Endothelial cell (in vitro differentiated cells): ENCODE results near the gene FIBP. TPM values are rescaled to one million over a fixed set of nuclear protein-coding genes. Genes with fewer than 3 reads are reported as not detected.

ENCODE experiments used
- DNase-seq: peaks from one replicate; pipeline ENCODE4 v3.0.0; 2021; ENCODE audit warnings: low spot score
- H3K27ac Mint-ChIP-seq: one replicate; pipeline ENCODE4 v1.8.0; 2021; ENCODE audit warnings: mixed read lengths, inconsistent platforms; ENCODE audit not compliant: unreplicated experiment
- H3K27me3 Mint-ChIP-seq: one replicate; pipeline ENCODE4 v1.8.0; 2021; ENCODE audit warnings: mild to moderate bottlenecking, moderate library complexity, mixed read lengths, inconsistent platforms; ENCODE audit not compliant: unreplicated experiment
- H3K36me3 Mint-ChIP-seq: one replicate; pipeline ENCODE4 v1.8.0; 2021; ENCODE audit warnings: mild to moderate bottlenecking, low read depth, mixed read lengths, inconsistent platforms; ENCODE audit not compliant: unreplicated experiment
- H3K4me1 Mint-ChIP-seq: one replicate; pipeline ENCODE4 v1.8.0; 2021; ENCODE audit warnings: mild to moderate bottlenecking, mixed read lengths, inconsistent platforms; ENCODE audit not compliant: unreplicated experiment
- H3K4me3 Mint-ChIP-seq: one replicate; pipeline ENCODE4 v1.8.0; 2021; ENCODE audit warnings: mild to moderate bottlenecking, mixed read lengths, inconsistent platforms; ENCODE audit not compliant: unreplicated experiment
- H3K9me3 Mint-ChIP-seq: one replicate; pipeline ENCODE4 v1.8.0; 2021; ENCODE audit warnings: mixed read lengths, inconsistent platforms; ENCODE audit not compliant: unreplicated experiment
- CTCF ChIP-seq: fragments of 200-600 bp; sonication (generic); IDR thresholded peaks from one replicate; pipeline ENCODE4 v1.5.0; 2021; ENCODE audit warnings: antibody characterized with exemption; ENCODE audit not compliant: unreplicated experiment
- total RNA-seq: library from RNA; stranded (reverse); fragmentation: NEBNext Ultra II Directional; extraction: Animal tissue kit (Norgen Biotek cat#: 25700); gene quantifications from one replicate; pipeline ENCODE4 v1.2.1, GENCODE V29; 2021; ENCODE audit not compliant: unreplicated experiment

FIBP gene
- total RNA-seq, 1 donor from 2014 or later: 75.6 TPM

DNA sequence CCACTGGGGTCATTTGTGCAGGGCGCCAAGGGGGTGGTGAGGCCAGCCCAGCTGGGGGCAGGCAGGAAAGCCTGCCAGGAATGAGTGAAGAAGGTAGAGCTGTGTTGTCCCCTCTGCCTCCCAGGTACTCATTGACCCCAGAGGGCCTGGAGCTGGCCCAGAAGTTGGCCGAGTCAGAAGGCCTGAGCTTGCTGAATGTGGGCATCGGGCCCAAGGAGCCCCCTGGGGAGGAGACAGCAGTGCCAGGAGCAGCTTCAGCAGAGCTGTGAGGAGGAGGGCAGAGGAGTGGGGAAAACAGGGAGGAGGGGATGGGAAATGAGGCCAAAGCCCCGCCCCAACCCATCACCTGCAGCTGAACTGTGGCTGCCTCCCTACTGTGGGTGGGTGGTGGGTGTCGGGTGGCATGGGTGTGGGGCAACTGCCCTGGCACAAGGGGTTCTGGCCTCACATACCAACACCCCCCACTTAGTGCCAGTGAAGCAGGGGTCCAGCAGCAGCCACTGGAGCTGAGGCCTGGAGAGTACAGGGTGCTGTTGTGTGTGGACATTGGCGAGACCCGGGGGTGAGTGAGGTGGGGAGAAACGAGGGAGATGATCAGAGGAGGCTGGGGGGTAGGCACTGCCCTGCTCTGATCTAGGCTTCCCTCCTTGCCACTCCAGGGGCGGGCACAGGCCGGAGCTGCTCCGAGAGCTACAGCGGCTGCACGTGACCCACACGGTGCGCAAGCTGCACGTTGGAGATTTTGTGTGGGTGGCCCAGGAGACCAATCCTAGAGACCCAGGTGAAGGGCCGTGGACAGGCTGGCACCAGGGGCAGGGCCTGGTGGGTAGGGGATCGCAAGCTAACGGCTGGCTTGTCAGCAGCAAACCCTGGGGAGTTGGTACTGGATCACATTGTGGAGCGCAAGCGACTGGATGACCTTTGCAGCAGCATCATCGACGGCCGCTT, 25.1 kb downstream of the FIBP start:
- peaks cover 26% of the 10 kb centered on the region for H3K36me3 Mint-ChIP-seq
- no peaks in the 10 kb centered on the region for H3K9me3 Mint-ChIP-seq
- H3K27ac Mint-ChIP-seq: peak overlapping the region; percentile 53
- peaks cover 34% of the 10 kb centered on the region for H3K4me1 Mint-ChIP-seq
- peak; percentile 1 for DNase-seq
- H3K27me3 Mint-ChIP-seq: peaks cover 25% of the 10 kb centered on the region
- no peak for TF ChIP-seq CTCF
- H3K4me3 Mint-ChIP-seq: peak overlapping the region; percentile 81

DNA sequence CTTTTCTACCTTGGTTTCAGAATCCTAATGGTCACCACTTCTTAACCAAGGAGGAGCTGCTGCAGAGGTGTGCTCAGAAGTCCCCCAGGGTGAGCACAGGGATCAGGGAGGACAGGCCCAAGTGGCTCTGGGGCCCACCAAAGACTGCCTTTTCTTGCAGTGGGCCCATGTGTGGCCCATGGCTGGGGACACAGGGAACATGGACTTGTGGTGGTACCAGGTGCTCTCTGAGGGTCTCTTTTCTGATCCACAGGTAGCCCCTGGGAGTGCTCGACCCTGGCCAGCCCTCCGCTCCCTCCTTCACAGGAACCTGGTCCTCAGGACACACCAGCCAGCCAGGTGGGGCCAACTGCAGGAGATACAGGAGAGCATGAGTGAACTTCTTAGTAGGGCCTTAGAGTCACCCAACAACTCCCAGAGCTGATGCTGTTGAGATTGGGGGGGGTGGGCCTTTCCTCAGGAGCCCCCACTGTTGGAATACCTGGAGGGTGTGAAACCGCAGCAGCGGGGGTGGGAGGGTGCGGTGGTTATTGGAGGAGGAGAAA, 26.0 kb downstream of the FIBP start:
- Mint-ChIP-seq H3K36me3 (peaks cover 22% of the 10 kb centered on the region), H3K9me3 (no peaks in the 10 kb centered on the region), H3K27me3 (peaks cover 20% of the 10 kb centered on the region), H3K4me1 (peaks cover 28% of the 10 kb centered on the region), H3K27ac (peak overlapping the region; percentile 53), H3K4me3 (peak overlapping the region; percentile 81)
- no peak for TF ChIP-seq CTCF
- DNase-seq: peak; percentile 3

DNA sequence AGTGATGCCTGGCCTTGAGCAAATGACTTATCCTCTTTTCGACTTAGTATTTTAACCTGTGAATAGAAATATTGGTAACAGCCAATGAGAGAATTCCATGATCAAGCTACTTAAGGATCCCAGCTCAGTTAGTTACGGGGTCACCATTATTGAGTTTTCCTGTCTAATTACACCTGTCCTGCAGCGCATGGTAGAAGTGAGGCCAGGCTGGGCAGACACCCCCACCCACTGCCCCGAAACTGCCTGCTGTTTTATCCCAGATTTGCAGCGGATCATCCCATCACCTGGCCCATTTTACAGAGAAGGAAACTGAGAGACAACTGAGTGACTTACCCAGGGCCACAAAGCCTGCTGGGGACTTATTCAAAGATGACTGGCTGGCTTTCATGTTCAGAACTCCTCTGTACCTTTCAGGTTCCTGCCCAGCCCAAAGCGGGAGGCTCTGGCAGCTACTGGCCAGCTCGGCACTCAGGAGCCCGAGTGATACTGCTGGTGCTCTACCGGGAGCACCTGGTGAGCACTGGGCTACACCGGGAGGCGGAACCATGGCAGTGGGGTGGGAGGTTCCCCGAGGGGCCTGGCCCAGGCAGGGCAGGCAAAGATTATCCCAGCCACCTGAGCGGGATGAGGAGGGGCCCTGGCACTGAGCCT, 26.6 kb downstream of the FIBP start:
- Mint-ChIP-seq H3K4me1 (peaks cover 29% of the 10 kb centered on the region), H3K9me3 (no peaks in the 10 kb centered on the region), H3K27me3 (peaks cover 23% of the 10 kb centered on the region), H3K27ac (peak overlapping the region; percentile 94), H3K36me3 (peaks cover 25% of the 10 kb centered on the region), H3K4me3 (peak overlapping the region; percentile 96)
- no peak for TF ChIP-seq CTCF
- peak; percentile 3 for DNase-seq

DNA sequence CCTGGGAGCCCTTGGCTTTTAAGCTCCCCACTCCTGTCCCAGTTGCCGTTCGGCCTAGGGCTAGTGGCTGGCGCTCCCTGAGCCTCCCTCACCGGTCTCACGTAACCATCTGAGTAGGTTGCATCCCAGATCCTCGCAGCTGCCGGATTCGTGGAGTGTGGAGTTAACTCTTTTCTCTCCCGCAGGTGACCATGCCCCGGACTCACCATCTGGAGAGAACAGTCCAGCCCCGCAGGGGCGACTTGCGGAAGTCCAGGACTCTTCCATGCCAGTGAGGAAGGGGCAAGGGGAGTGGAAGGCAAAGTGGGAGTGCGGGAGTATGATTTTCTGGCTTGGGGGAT, 27.1 kb downstream of the FIBP start:
- Mint-ChIP-seq H3K27me3 (peaks cover 28% of the 10 kb centered on the region), H3K4me3 (peak overlapping the region; percentile 96), H3K4me1 (peaks cover 34% of the 10 kb centered on the region), H3K27ac (peak overlapping the region; percentile 94), H3K36me3 (peaks cover 30% of the 10 kb centered on the region), H3K9me3 (no peaks in the 10 kb centered on the region)
- TF ChIP-seq CTCF: no peak
- DNase-seq: no peak
